Keratinocyte (primary cell): ENCODE data around the gene LPAR1. TPM values are rescaled to one million over a fixed set of nuclear protein-coding genes. Genes with fewer than 3 reads are reported as not detected.

ENCODE experiments used
- DNase-seq: peaks from one replicate; pipeline ENCODE4 v3.0.0-alpha.2; 2011; ENCODE audit warnings: low read depth, missing footprints, low spot score
- FAIRE-seq: peaks from 2 replicates; lab custom pipeline; 2011; peaks lifted over from hg19 to GRCh38; lab: Jason Lieb, UNC
- H2AFZ ChIP-seq: 2 replicates; pipeline ENCODE4 v1.6.0; 2012; ENCODE audit warnings: low read length, control low read depth, inconsistent platforms; ENCODE audit not compliant: control insufficient read depth
- H3K27ac ChIP-seq: 2 replicates; pipeline ENCODE4 v1.5.1; 2011; ENCODE audit warnings: low read length; ENCODE audit not compliant: control insufficient read depth, insufficient read depth
- H3K27me3 ChIP-seq: 3 replicates; pipeline ENCODE4 v1.6.0; 2011; ENCODE audit warnings: low read length; ENCODE audit not compliant: control insufficient read depth, insufficient read depth; ENCODE audit errors: extremely low read depth
- H3K36me3 ChIP-seq, 2 experiments: 2 replicates in 1 of 2; 3 replicates in 1 of 2; pipeline ENCODE4 v1.5.1; 2011; ENCODE audit warnings: low read length in 2 of 2, mild to moderate bottlenecking in 1 of 2; ENCODE audit not compliant: control insufficient read depth in 2 of 2, insufficient read depth in 2 of 2; ENCODE audit errors: extremely low read depth in 1 of 2
- H3K4me1 ChIP-seq: 3 replicates; pipeline ENCODE4 v1.5.1; 2011; ENCODE audit warnings: low read length; ENCODE audit not compliant: control insufficient read depth, insufficient read depth; ENCODE audit errors: extremely low read depth
- H3K4me2 ChIP-seq: 3 replicates; pipeline ENCODE4 v1.6.0; 2011; ENCODE audit warnings: low read depth, low read length; ENCODE audit not compliant: control insufficient read depth, insufficient read depth; ENCODE audit errors: extremely low read depth
- H3K4me3 ChIP-seq, 3 experiments: fragments of 200-600 bp in 1 of 3; sonication (generic) in 1 of 3; 2 replicates in 2 of 3; 3 replicates in 1 of 3; pipeline ENCODE4 v1.5.1; 2011 to 2016; ENCODE audit warnings: low read length in 3 of 3, mild to moderate bottlenecking in 3 of 3, control low read depth in 2 of 3, inconsistent platforms in 1 of 3, low read depth in 1 of 3, mixed read lengths in 1 of 3, mixed run types in 1 of 3, moderate library complexity in 1 of 3; ENCODE audit not compliant: control insufficient read depth in 2 of 3, insufficient read depth in 2 of 3; ENCODE audit errors: extremely low read depth in 1 of 3
- H3K79me2 ChIP-seq: 2 replicates; pipeline ENCODE4 v1.6.0; 2012; ENCODE audit warnings: low read length; ENCODE audit not compliant: control insufficient read depth, insufficient read depth
- H3K9ac ChIP-seq: 3 replicates; pipeline ENCODE4 v1.6.0; 2011; ENCODE audit warnings: low read length; ENCODE audit not compliant: control insufficient read depth, insufficient read depth; ENCODE audit errors: extremely low read depth
- H3K9me1 ChIP-seq: 3 replicates; pipeline ENCODE4 v1.6.0; 2011; ENCODE audit warnings: low read length; ENCODE audit not compliant: control insufficient read depth, insufficient read depth; ENCODE audit errors: extremely low read depth
- H3K9me3 ChIP-seq: 2 replicates; pipeline ENCODE4 v1.5.1; 2012; ENCODE audit warnings: low read depth, low read length; ENCODE audit not compliant: control insufficient read depth
- H4K20me1 ChIP-seq: 3 replicates; pipeline ENCODE4 v1.6.0; 2011; ENCODE audit warnings: low read length; ENCODE audit not compliant: control insufficient read depth, insufficient read depth; ENCODE audit errors: extremely low read depth
- EZH2 ChIP-seq: IDR thresholded peaks from one replicate; pipeline ENCODE4 v1.6.1; 2012; ENCODE audit warnings: inconsistent platforms, mild to moderate bottlenecking, low read length, moderate library complexity
- dilution Hi-C: fragments of 300-500 bp; cut with MboI; formaldehyde crosslinking; loops from one replicate; pipeline ENCODE4 v1.7.0; 2020; ENCODE audit warnings: low sequenced_read_pairs; ENCODE audit not compliant: extremely low pct_ligation_motif_present
- polyA plus RNA-seq, 5 experiments: library from polyadenylated mRNA; depleted of rRNA in 3 of 5; stranded (reverse) in 3 of 5; stranded (forward) in 1 of 5; unstranded in 1 of 5; fragments of >200 nt; gene quantifications; 1 replicate in 1 of 5; 2 replicates in 3 of 5; 3 replicates in 1 of 5; pipeline versions ENCODE4 v1.2.1 to v1.2.3, GENCODE V29; 2011 to 2012; ENCODE audit warnings: missing spikeins in 2 of 5, low read depth in 1 of 5, low replicate concordance in 1 of 5
- TF ChIP-seq, protein P1 (sequence below), 3 experiments: IDR thresholded peaks in 1 of 3; conservative IDR thresholded peaks in 1 of 3; optimal IDR thresholded peaks in 1 of 3; 2 replicates in 2 of 3; 3 replicates in 1 of 3; pipeline versions ENCODE3 to v1.5.1; 2011; ENCODE audit warnings: low read length in 3 of 3, mild to moderate bottlenecking in 3 of 3, moderate library complexity in 2 of 3, control low read depth in 1 of 3, inconsistent platforms in 1 of 3; ENCODE audit not compliant: insufficient read depth in 2 of 3; ENCODE audit errors: extremely low read depth in 1 of 3

Gene LPAR1
- polyA plus RNA-seq, 1 donor (not counting 4 experiments of a cell fraction or from before 2014, with no cell fraction given) = 43.2 TPM

DNA sequence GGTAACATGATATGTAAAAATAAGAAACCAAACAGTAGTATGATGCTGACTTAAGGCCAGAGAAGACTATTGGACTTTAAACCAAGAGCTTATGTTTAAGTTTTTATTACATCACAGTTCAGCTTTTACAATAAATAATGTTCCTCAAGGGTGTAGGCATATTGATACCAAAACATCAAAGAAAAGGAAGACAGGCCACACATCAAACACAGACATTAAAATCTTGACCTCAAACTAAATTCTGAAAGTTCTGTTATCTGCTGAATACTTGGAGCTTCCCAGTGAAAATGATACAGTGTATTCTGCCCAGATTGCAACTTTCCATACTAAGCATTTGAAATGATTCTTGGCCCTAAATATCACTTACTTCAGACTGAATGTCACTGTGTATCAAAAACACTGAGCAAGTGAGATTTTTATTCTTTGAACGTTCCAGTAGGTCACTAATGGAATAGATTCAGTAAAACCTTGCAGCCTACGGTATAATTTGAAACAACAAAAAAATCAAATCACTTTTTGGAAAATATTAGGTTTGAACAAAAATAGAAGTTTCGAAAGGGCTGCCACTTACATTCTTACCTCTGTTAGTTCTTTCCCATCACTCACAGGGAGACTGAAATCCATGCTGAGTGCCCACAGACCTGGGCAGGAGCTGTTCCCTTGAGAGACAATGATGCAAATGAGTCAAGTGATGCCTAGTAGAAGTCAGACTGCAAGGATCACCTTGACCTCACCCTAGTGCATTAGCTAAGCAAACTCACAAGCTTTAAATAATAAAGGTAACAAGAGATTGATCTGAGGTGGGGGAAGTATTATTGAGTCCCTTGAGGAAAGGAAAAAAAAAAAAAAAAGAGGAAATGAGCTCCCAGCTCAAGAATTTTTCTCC is 2.5 kb downstream of the LPAR1 start:
- Histone ChIP-seq H3K9me1 (no peaks in the 10 kb centered on the region), H2AFZ (no peak overlapping the region), H3K9ac (peak overlapping the region; percentile 82), H3K4me1 (peaks cover 29% of the 10 kb centered on the region), H3K4me3 (peak overlapping the region; percentile 70 to 81 (median 80)), H3K79me2 (peaks cover 63% of the 10 kb centered on the region), H3K27me3 (no peaks in the 10 kb centered on the region), H3K27ac (no peak overlapping the region), H3K36me3 (peaks cover 0 to 5% of the 10 kb centered on the region in 2 experiments), H3K9me3 (no peaks in the 10 kb centered on the region), H3K4me2 (peak overlapping the region; percentile 98), H4K20me1 (no peaks in the 10 kb centered on the region)
- dilution Hi-C loops = no loop called here
- DNase-seq (no peak), FAIRE-seq (no peak)
- no peak for TF ChIP-seq EZH2
- TF ChIP-seq, protein P1, sequence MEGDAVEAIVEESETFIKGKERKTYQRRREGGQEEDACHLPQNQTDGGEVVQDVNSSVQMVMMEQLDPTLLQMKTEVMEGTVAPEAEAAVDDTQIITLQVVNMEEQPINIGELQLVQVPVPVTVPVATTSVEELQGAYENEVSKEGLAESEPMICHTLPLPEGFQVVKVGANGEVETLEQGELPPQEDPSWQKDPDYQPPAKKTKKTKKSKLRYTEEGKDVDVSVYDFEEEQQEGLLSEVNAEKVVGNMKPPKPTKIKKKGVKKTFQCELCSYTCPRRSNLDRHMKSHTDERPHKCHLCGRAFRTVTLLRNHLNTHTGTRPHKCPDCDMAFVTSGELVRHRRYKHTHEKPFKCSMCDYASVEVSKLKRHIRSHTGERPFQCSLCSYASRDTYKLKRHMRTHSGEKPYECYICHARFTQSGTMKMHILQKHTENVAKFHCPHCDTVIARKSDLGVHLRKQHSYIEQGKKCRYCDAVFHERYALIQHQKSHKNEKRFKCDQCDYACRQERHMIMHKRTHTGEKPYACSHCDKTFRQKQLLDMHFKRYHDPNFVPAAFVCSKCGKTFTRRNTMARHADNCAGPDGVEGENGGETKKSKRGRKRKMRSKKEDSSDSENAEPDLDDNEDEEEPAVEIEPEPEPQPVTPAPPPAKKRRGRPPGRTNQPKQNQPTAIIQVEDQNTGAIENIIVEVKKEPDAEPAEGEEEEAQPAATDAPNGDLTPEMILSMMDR (optimal IDR thresholded peaks at IDR 0.05 in 1 of 3, IDR thresholded peaks at IDR 0.05 in 1 of 3, conservative IDR thresholded peaks at IDR 0.05 in 1 of 3; ENCODE audit: extremely low read depth in 1 of 3, insufficient read depth in 2 of 3, low read length in 3 of 3) = no peak

DNA sequence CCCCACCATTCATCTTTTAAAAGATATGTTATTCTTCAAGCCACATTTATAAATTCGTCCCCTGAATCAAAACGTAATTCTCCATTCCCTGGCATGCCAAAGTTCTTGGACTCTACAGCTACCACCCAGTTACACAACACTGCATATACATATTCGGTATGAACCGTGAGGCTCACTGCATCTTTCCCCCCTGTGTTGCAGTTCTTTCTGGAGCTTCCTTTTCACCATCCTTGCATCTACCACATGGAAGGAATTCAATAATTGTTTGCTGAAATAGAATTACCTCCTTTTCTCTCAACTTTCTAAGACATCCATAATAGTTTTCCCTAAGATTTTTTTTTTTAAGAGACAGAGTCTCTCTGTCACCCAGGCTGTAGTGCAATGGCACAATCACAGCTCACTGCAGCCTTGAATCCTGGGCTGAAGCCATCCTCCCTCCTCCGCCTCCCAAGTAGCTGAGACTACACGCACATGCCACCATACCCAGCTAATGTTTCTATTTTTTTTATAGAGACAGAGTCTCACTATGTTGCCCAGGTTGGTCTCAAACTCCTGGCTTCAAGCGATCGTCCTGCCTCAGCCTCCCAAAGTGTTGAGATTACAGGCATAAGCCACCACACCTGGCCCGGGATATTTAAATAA is 3.3 kb downstream of the LPAR1 start:
- dilution Hi-C loops = no loop called here
- no peak overlapping the region for H2AFZ ChIP-seq
- no peak overlapping the region for H3K4me3 ChIP-seq
- no peak overlapping the region for H3K9ac ChIP-seq
- no peaks in the 10 kb centered on the region for H3K9me3 ChIP-seq
- no peak overlapping the region for H3K27ac ChIP-seq
- no peaks in the 10 kb centered on the region for H3K27me3 ChIP-seq
- TF ChIP-seq EZH2 = no peak
- TF ChIP-seq, protein P1 (optimal IDR thresholded peaks at IDR 0.05 in 1 of 3, IDR thresholded peaks at IDR 0.05 in 1 of 3, conservative IDR thresholded peaks at IDR 0.05 in 1 of 3; ENCODE audit: extremely low read depth in 1 of 3, insufficient read depth in 2 of 3, low read length in 3 of 3) = no peak
- H3K9me1 ChIP-seq = no peaks in the 10 kb centered on the region
- H4K20me1 ChIP-seq = no peaks in the 10 kb centered on the region
- DNase-seq (no peak), FAIRE-seq (no peak)
- H3K4me1 ChIP-seq = peaks cover 23% of the 10 kb centered on the region
- H3K4me2 ChIP-seq = no peak overlapping the region
- H3K79me2 ChIP-seq = peaks cover 69% of the 10 kb centered on the region
- peaks cover 0 to 8% of the 10 kb centered on the region in 2 experiments for H3K36me3 ChIP-seq
